Lower leg skin (tissue), 4 donors: Measurements from ENCODE around the gene CNOT4. TPM values are rescaled to one million over a fixed set of nuclear protein-coding genes. Genes with fewer than 3 reads are reported as not detected.
"Not testable (repeated sequence)": the region's sequence is repeated elsewhere in the genome, so short reads cannot be mapped to it uniquely, and the experiment has no call there.

ENCODE experiments used
- DNase-seq, 2 donors: peaks; one replicate each; pipeline ENCODE4 v3.0.0-alpha.2; 2019; ENCODE audit warnings: low spot score in 2 of 2
- H3K4me3 ChIP-seq: fragments of 200-600 bp; sonication (generic); 2 replicates; pipeline ENCODE4 v1.5.1; 2017; ENCODE audit warnings: mild to moderate bottlenecking, low read depth; ENCODE audit not compliant: poor library complexity, severe bottlenecking
- CTCF ChIP-seq, 3 donors: fragments of 450-650 bp; IDR thresholded peaks; one replicate each; pipeline ENCODE4 v1.5.1; 2016; ENCODE audit warnings: antibody characterized with exemption in 3 of 3, mild to moderate bottlenecking in 3 of 3, moderate library complexity in 2 of 3
- POLR2A ChIP-seq, 2 donors: fragments of 450-650 bp; IDR thresholded peaks; one replicate each; pipeline ENCODE4 v1.6.1; 2016 to 2017; ENCODE audit warnings: antibody characterized with exemption in 2 of 2, mild to moderate bottlenecking in 1 of 2, moderate library complexity in 1 of 2
- WGBS, 2 donors: methylation state at CpG; one replicate each; pipeline ENCODE4 v1.1.5; 2018; 5-methylcytosine and 5-hydroxymethylcytosine counted together
- intact Hi-C: fragments of 100-400 bp; cut with DNase I; formaldehyde crosslinking; loops from one replicate; pipeline ENCODE4 v1.15.0; 2023; ENCODE audit warnings: low total_unique reads
- total RNA-seq, 4 donors: library from RNA; depleted of rRNA; stranded (reverse); fragments of >200 nt; gene quantifications; one replicate each; pipeline ENCODE4 v1.1.0, GENCODE V29; 2016

The CNOT4 gene
- total RNA-seq, 4 donors from 2014 or later: 13.4 to 20.4 (median 16.4) TPM

DNA sequence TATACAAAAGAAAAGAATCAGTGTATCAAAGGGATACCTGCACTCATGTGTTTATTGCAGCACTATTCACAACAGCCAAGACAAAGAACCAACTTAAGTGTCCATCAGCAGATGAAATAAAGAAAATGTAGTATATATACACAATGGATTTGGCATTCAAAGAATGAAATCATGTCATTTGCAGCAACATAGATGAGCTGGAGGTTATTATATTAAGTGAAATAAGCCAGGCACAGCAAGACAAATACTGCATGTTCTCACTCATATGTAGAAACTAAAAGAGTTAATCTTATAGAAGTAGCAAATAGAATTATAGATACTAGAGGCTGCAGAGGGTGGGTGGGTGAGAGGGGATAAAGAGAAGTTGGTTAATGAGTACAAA, 28.3 kb downstream of the CNOT4 start:
- intact Hi-C loops: no loop called here
- no peak overlapping the region for H3K4me3 ChIP-seq
- TF ChIP-seq POLR2A (IDR thresholded peaks at IDR 0.05) (no peak), CTCF (IDR thresholded peaks at IDR 0.05) (no peak)
- no peak for DNase-seq

- H3K4me3 ChIP-seq: no peak overlapping the region
- TF ChIP-seq POLR2A (IDR thresholded peaks at IDR 0.05) (no peak), CTCF (IDR thresholded peaks at IDR 0.05) (no peak)
- 63 to 67% methylated on average over 3 of the region's 3 CpGs for WGBS, 2 donors
- no peak for DNase-seq
- intact Hi-C loops: no loop called here
These were observed 28.8 kb downstream of the CNOT4 start for GRCh38 chr7:135480966-135481597.

GRCh38 chr7:135475521-135475920, 34.4 kb downstream of the CNOT4 start:
- TF ChIP-seq POLR2A (IDR thresholded peaks at IDR 0.05) (no peak), CTCF (IDR thresholded peaks at IDR 0.05) (no peak)
- DNase-seq: no peak
- WGBS, 2 donors: 96 to 98% methylated on average over 4 of the region's 4 CpGs
- intact Hi-C loops: no loop called here
- no peak overlapping the region for H3K4me3 ChIP-seq

DNA sequence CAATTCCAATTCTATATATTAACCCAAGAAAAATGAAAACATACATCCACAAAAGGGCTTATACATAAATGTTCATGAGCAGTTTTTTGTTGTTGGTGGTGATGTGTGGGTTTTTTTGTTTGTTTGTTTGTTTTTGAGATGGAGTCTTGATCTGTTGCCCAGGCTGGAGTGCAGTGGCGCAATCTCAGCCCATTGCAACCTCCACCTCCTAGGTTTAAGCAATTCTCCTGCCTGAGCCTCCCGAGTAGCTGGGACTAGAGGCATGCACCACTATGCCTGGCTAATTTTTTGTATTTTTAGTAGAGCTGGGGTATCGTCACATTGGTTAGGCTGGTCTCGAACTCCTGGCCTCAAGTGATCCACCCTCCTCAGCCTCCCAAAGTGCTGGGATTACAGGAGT, 40.2 kb downstream of the CNOT4 start:
- intact Hi-C loops, H3K4me3 ChIP-seq, DNase-seq: not testable (repeated sequence)
- 94 to 95% methylated on average over 4 of the region's 4 CpGs for WGBS, 2 donors

- 82 to 85% methylated on average over 5 of the region's 5 CpGs for WGBS, 2 donors
- intact Hi-C loops: no loop called here
- no peak overlapping the region for H3K4me3 ChIP-seq
- no peak for DNase-seq
- no peak for TF ChIP-seq POLR2A (IDR thresholded peaks at IDR 0.05)
- TF ChIP-seq CTCF (IDR thresholded peaks at IDR 0.05): no peak
These were observed 42.6 kb downstream of the CNOT4 start for GRCh38 chr7:135467207-135467711.

DNA sequence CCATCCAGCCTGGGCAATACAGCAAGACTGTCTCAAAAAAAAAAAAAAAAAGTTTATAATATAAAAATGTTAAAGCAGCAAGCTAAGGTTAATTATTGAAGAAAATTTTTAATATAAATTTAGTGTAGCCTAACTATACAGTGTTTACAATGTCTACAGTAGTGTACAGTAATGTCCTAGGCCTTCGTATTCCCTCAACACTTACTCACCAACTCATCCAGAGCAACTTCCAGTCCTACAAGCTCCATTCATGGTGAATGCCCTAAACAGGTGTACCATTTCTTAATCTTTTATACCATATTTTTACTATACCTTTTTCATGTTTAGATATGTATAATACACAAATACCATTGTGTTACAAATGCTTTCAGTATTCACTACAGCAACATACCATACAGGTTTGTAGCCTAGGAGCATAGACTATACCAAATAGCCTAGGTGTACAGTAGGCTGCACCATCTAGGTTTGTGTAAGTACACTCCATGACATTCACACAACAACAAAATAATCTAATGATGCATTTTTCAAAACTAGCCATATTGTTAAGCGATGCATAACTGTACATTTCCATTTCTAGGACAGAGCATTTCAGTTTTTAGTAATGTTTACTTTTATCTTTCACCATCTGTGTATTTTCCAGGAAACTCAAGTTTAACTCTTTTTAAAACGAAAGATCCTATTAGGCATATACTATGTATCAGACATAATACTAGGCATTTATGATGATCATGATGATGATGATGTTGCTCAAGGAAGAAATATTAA, 43.3 kb downstream of the CNOT4 start:
- intact Hi-C loops: no loop called here
- DNase-seq: no peak
- H3K4me3 ChIP-seq: no peak overlapping the region
- WGBS, 2 donors: 86 to 90% methylated on average over 3 of the region's 3 CpGs
- TF ChIP-seq POLR2A (IDR thresholded peaks at IDR 0.05) (no peak), CTCF (IDR thresholded peaks at IDR 0.05) (no peak)
